Right cardiac atrium (tissue), 5 donors: ENCODE measurements around the gene AURKAIP1. TPM values are rescaled to one million over a fixed set of nuclear protein-coding genes. Genes with fewer than 3 reads are reported as not detected.

Experiments used
- ATAC-seq, 2 donors: fragments of 200-7000 bp; cut with Tn5 transposase; one replicate each; pipeline versions ENCODE4 v1.8.0 to v1.9.1; 2020; ENCODE audit warnings: moderate library complexity in 2 of 2, mild to moderate bottlenecking in 1 of 2
- DNase-seq, 3 donors: peaks; one replicate each; pipeline ENCODE4 v3.0.0-alpha.2; 2020
- H3K27ac ChIP-seq: one replicate; pipeline ENCODE4 v1.5.1; 2013; ENCODE audit warnings: mild to moderate bottlenecking, low read length, control low read depth, moderate library complexity
- H3K27me3 ChIP-seq: one replicate; pipeline ENCODE4 v1.6.1; 2013; ENCODE audit not compliant: control insufficient read depth, insufficient read depth
- H3K4me1 ChIP-seq: one replicate; pipeline ENCODE4 v1.6.1; 2013; ENCODE audit warnings: low read length; ENCODE audit not compliant: control insufficient read depth, insufficient read depth
- H3K4me3 ChIP-seq: one replicate; pipeline ENCODE4 v1.5.1; 2013; ENCODE audit warnings: low read length, control low read depth
- H3K9me3 ChIP-seq: one replicate; pipeline ENCODE4 v1.6.1; 2013; ENCODE audit warnings: low read length; ENCODE audit not compliant: control insufficient read depth
- WGBS: extraction: QIAGEN DNeasy Blood & Tissue Kit; methylation state at CpG from one replicate; pipeline ENCODE4 v1.1.7; 2013; 5-methylcytosine and 5-hydroxymethylcytosine counted together
- intact Hi-C, 4 donors: fragments of 100-400 bp; cut with DNase I; formaldehyde crosslinking; loops; one replicate each; pipeline versions ENCODE4 v1.11.0 to v1.14.0; 2022 to 2023
- polyA plus RNA-seq: library from polyadenylated mRNA; stranded (reverse); fragments of 200-250 nt; gene quantifications from one replicate; pipeline ENCODE4 v1.2.3, GENCODE V29; 2013
- total RNA-seq, 4 donors: library from RNA; stranded (reverse); fragmentation: NEBNext Ultra II Directional; extraction: Animal tissue kit (Norgen Biotek cat#: 25700); gene quantifications; one replicate each; pipeline ENCODE4 v1.2.1, GENCODE V29; 2021
- donor health status: healthy with polysubstance abuse.
- donor health status: DM: no; HTN: yes; CAD: no.
- donor health status: DM: no; HTN: no; CAD: no.
- donor health status: DM: no; HTN: yes; CAD: no; lungs with severe emphysema.
- donor health status: DM: yes; HTN: yes; CAD: no.

AURKAIP1 gene
- total and polyA plus RNA-seq, 5 donors = 175 to 331 (median 194) TPM

- WGBS = 38% methylated on average over 29 of the region's 29 CpGs
- Histone ChIP-seq H3K9me3 (no peaks in the 10 kb centered on the region), H3K4me3 (no peak overlapping the region), H3K27me3 (no peaks in the 10 kb centered on the region), H3K4me1 (peaks cover 2% of the 10 kb centered on the region), H3K27ac (no peak overlapping the region)
- ATAC-seq (peak; percentile 17 to 55), DNase-seq (peak; percentile 71 to 87 (median 87))
- intact Hi-C loops = no loop called here
Measured at GRCh38 chr1:1351511-1352427, 23.2 kb downstream of the AURKAIP1 start.

GRCh38 chr1:1349256-1350012, 25.6 kb downstream of the AURKAIP1 start, which contains the start of gene DVL1:
Gene DVL1, minus strand, starts transcription at chr1:1349418. Its CDS starts 353 bp downstream, at chr1:1349065.
- 1% methylated on average over 122 of the region's 122 CpGs for WGBS
- ATAC-seq (peak; percentile 18 to 21), DNase-seq (peak; percentile 75 to 91 (median 88))
- H3K27me3 ChIP-seq = no peaks in the 10 kb centered on the region
- no peaks in the 10 kb centered on the region for H3K4me1 ChIP-seq
- intact Hi-C loops = no loop called here
- H3K27ac ChIP-seq = peak within 1 kb of the TSS; percentile 51
- peak within 1 kb of the TSS; percentile 88 for H3K4me3 ChIP-seq
- no peaks in the 10 kb centered on the region for H3K9me3 ChIP-seq

- intact Hi-C loops = no loop called here
- H3K9me3 ChIP-seq = no peaks in the 10 kb centered on the region
- WGBS = under 1% methylated on average over 109 of the region's 109 CpGs
- ATAC-seq = peak in 1 of 2 donors; percentile 5
- H3K4me1 ChIP-seq = no peaks in the 10 kb centered on the region
- peak overlapping the region; percentile 9 for H3K27ac ChIP-seq
- H3K27me3 ChIP-seq = no peaks in the 10 kb centered on the region
- peak overlapping the region; percentile 88 for H3K4me3 ChIP-seq
- DNase-seq = peak in 2 of 3 donors; percentile 75 to 77
Measured at GRCh38 chr1:1348420-1349255, 26.4 kb downstream of the AURKAIP1 start.

- peak overlapping the region; percentile 88 for H3K4me3 ChIP-seq
- H3K9me3 ChIP-seq = no peaks in the 10 kb centered on the region
- H3K27ac ChIP-seq = peak overlapping the region; percentile 6
- DNase-seq (peak in 2 of 3 donors; percentile 65 to 71), ATAC-seq (peak; percentile 3 to 8)
- intact Hi-C loops = no loop called here
- H3K27me3 ChIP-seq = no peaks in the 10 kb centered on the region
- 34% methylated on average over 26 of the region's 26 CpGs for WGBS
- no peaks in the 10 kb centered on the region for H3K4me1 ChIP-seq
Measured at GRCh38 chr1:1347663-1348419, 27.2 kb downstream of the AURKAIP1 start.

- WGBS = 90% methylated on average over 10 of the region's 10 CpGs
- no peaks in the 10 kb centered on the region for H3K27me3 ChIP-seq
- no peak for ATAC-seq
- intact Hi-C loops = no loop called here
- H3K9me3 ChIP-seq = no peaks in the 10 kb centered on the region
- no peaks in the 10 kb centered on the region for H3K4me1 ChIP-seq
- no peak overlapping the region for H3K4me3 ChIP-seq
- no peak overlapping the region for H3K27ac ChIP-seq
- DNase-seq = peak in 2 of 3 donors; percentile 49 to 66
Measured at GRCh38 chr1:1347026-1347595, 27.9 kb downstream of the AURKAIP1 start.

GRCh38 chr1:1346501-1346890, 28.5 kb downstream of the AURKAIP1 start:
- no peak overlapping the region for H3K27ac ChIP-seq
- WGBS = 93% methylated on average over 10 of the region's 10 CpGs
- no peaks in the 10 kb centered on the region for H3K9me3 ChIP-seq
- ATAC-seq = no peak
- DNase-seq = peak in 1 of 3 donors; percentile 58
- H3K4me3 ChIP-seq = no peak overlapping the region
- no peaks in the 10 kb centered on the region for H3K27me3 ChIP-seq
- no peaks in the 10 kb centered on the region for H3K4me1 ChIP-seq
- intact Hi-C loops = no loop called here

GRCh38 chr1:1345860-1346500, 29.0 kb downstream of the AURKAIP1 start:
- H3K4me3 ChIP-seq = no peak overlapping the region
- intact Hi-C loops = no loop called here
- 61% methylated on average over 12 of the region's 12 CpGs for WGBS

GRCh38 chr1:1345384-1345783, 29.6 kb downstream of the AURKAIP1 start:
- Histone ChIP-seq H3K27ac (no peak overlapping the region), H3K9me3 (no peaks in the 10 kb centered on the region), H3K27me3 (no peaks in the 10 kb centered on the region), H3K4me1 (no peaks in the 10 kb centered on the region), H3K4me3 (no peak overlapping the region)
- DNase-seq = peak in 2 of 3 donors; percentile 49 to 68
- ATAC-seq = no peak
- WGBS = 80% methylated on average over 16 of the region's 16 CpGs
- intact Hi-C loops = no loop called here

More at GRCh38 chr1:1345860-1346500, 29.0 kb downstream of the AURKAIP1 start:
- H3K27ac ChIP-seq = no peak overlapping the region
- ATAC-seq = no peak
- H3K27me3 ChIP-seq = no peaks in the 10 kb centered on the region
- no peaks in the 10 kb centered on the region for H3K9me3 ChIP-seq
- no peaks in the 10 kb centered on the region for H3K4me1 ChIP-seq
- DNase-seq = peak in 2 of 3 donors; percentile 43 to 76

- 81% methylated on average over 15 of the region's 15 CpGs for WGBS
- intact Hi-C loops = no loop called here
- Histone ChIP-seq H3K27me3 (no peaks in the 10 kb centered on the region), H3K27ac (no peak overlapping the region), H3K4me3 (no peak overlapping the region), H3K9me3 (no peaks in the 10 kb centered on the region), H3K4me1 (no peaks in the 10 kb centered on the region)
- peak in 1 of 3 donors; percentile 65 for DNase-seq
- ATAC-seq = no peak
Measured at GRCh38 chr1:1344655-1345361, 30.2 kb downstream of the AURKAIP1 start.
